RWPE2 (cell line): Measurements from ENCODE around the gene ZNF592.

ENCODE experiments used
- ATAC-seq: fragments of 200-7000 bp; cut with Tn5 transposase; 3 replicates; pipeline ENCODE4 v1.9.1; 2021; ENCODE audit warnings: low read depth
- DNase-seq: peaks from one replicate; pipeline ENCODE4 v3.0.0-alpha.2; 2020; ENCODE audit warnings: low spot score
- H3K27ac ChIP-seq: fragments of 450-650 bp; 2 replicates; pipeline ENCODE4 v1.5.1; 2017; ENCODE audit warnings: mild to moderate bottlenecking; ENCODE audit not compliant: poor library complexity, severe bottlenecking
- H3K27me3 ChIP-seq: fragments of 250-450 bp; sonication (Bioruptor Pico); 2 replicates; pipeline ENCODE4 v1.5.1; 2021; ENCODE audit warnings: mild to moderate bottlenecking, moderate library complexity; ENCODE audit not compliant: insufficient read depth, poor library complexity, severe bottlenecking
- H3K36me3 ChIP-seq: fragments of 250-450 bp; sonication (Bioruptor Pico); 2 replicates; pipeline ENCODE4 v1.5.1; 2020; ENCODE audit warnings: low read depth, mild to moderate bottlenecking, moderate library complexity
- H3K4me1 ChIP-seq: fragments of 250-450 bp; sonication (Bioruptor Pico); 2 replicates; pipeline ENCODE4 v1.5.1; 2021; ENCODE audit warnings: mild to moderate bottlenecking, moderate library complexity; ENCODE audit not compliant: insufficient read depth, poor library complexity, severe bottlenecking
- H3K4me3 ChIP-seq: fragments of 250-450 bp; sonication (Bioruptor Pico); 2 replicates; pipeline ENCODE4 v1.5.1; 2021; ENCODE audit warnings: mild to moderate bottlenecking, moderate library complexity; ENCODE audit not compliant: severe bottlenecking
- H3K9me3 ChIP-seq: fragments of 250-450 bp; sonication (Bioruptor Pico); 2 replicates; pipeline ENCODE4 v1.5.1; 2021; ENCODE audit warnings: mild to moderate bottlenecking, moderate library complexity; ENCODE audit not compliant: severe bottlenecking
- TF ChIP-seq, protein P1 (sequence below): fragments of 450-650 bp; IDR thresholded peaks from one replicate; pipeline ENCODE4 v1.5.1; 2017; ENCODE audit warnings: mild to moderate bottlenecking, moderate library complexity; ENCODE audit not compliant: poor library complexity, severe bottlenecking

Gene ZNF592

GRCh38 chr15:84775867-84776449, 27.6 kb downstream of the ZNF592 start:
- ATAC-seq: no peak
- Histone ChIP-seq H3K36me3 (peaks cover 51% of the 10 kb centered on the region), H3K4me1 (no peaks in the 10 kb centered on the region), H3K27me3 (no peaks in the 10 kb centered on the region), H3K4me3 (no peak overlapping the region), H3K9me3 (no peaks in the 10 kb centered on the region), H3K27ac (no peak overlapping the region)
- no peak for DNase-seq
- TF ChIP-seq, protein P1, sequence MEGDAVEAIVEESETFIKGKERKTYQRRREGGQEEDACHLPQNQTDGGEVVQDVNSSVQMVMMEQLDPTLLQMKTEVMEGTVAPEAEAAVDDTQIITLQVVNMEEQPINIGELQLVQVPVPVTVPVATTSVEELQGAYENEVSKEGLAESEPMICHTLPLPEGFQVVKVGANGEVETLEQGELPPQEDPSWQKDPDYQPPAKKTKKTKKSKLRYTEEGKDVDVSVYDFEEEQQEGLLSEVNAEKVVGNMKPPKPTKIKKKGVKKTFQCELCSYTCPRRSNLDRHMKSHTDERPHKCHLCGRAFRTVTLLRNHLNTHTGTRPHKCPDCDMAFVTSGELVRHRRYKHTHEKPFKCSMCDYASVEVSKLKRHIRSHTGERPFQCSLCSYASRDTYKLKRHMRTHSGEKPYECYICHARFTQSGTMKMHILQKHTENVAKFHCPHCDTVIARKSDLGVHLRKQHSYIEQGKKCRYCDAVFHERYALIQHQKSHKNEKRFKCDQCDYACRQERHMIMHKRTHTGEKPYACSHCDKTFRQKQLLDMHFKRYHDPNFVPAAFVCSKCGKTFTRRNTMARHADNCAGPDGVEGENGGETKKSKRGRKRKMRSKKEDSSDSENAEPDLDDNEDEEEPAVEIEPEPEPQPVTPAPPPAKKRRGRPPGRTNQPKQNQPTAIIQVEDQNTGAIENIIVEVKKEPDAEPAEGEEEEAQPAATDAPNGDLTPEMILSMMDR: no peak

DNA sequence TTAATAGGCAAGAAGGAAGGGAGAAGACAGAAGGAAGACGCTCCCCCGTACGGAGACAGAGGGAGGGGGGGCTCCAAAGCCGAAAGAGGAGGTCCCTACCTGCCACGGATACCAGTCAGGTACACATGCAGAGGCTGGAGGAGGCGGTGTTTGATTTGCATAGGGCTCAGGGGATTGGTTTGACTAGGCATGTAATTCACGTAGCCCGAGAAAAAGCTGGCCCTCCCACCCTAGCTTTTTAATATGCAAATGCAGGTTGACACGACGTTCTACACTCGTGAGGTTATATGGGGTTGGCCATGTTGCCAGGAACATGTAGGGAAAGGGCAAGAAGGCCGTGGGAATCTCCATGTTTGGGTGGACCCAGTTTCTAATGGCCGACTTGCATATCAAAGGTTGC, 29.8 kb downstream of the ZNF592 start:
- ATAC-seq: no peak
- H3K27me3 ChIP-seq: no peaks in the 10 kb centered on the region
- TF ChIP-seq, protein P1: no peak
- H3K4me1 ChIP-seq: no peaks in the 10 kb centered on the region
- no peak overlapping the region for H3K27ac ChIP-seq
- H3K36me3 ChIP-seq: peaks cover 67% of the 10 kb centered on the region
- no peaks in the 10 kb centered on the region for H3K9me3 ChIP-seq
- H3K4me3 ChIP-seq: no peak overlapping the region
- no peak for DNase-seq

- Histone ChIP-seq H3K27ac (no peak overlapping the region), H3K4me3 (no peak overlapping the region), H3K4me1 (no peaks in the 10 kb centered on the region), H3K27me3 (no peaks in the 10 kb centered on the region), H3K9me3 (no peaks in the 10 kb centered on the region), H3K36me3 (peaks cover 65% of the 10 kb centered on the region)
- no peak for DNase-seq
- TF ChIP-seq, protein P1: no peak
- no peak for ATAC-seq
Observed at GRCh38 chr15:84780492-84780891, 32.1 kb downstream of the ZNF592 start.

GRCh38 chr15:84781495-84781894, 33.1 kb downstream of the ZNF592 start:
- Histone ChIP-seq H3K9me3 (no peaks in the 10 kb centered on the region), H3K4me3 (no peak overlapping the region), H3K27me3 (no peaks in the 10 kb centered on the region), H3K27ac (no peak overlapping the region), H3K36me3 (peaks cover 68% of the 10 kb centered on the region), H3K4me1 (no peaks in the 10 kb centered on the region)
- DNase-seq: no peak
- no peak for ATAC-seq
- TF ChIP-seq, protein P1: no peak

GRCh38 chr15:84782346-84782745, 34.0 kb downstream of the ZNF592 start:
- H3K27ac ChIP-seq: no peak overlapping the region
- DNase-seq (no peak), ATAC-seq (no peak)
- H3K9me3 ChIP-seq: no peaks in the 10 kb centered on the region
- peaks cover 68% of the 10 kb centered on the region for H3K36me3 ChIP-seq
- no peak overlapping the region for H3K4me3 ChIP-seq
- TF ChIP-seq, protein P1: no peak
- H3K4me1 ChIP-seq: no peaks in the 10 kb centered on the region
- no peaks in the 10 kb centered on the region for H3K27me3 ChIP-seq
